Coronary artery (tissue), 2 donors: ENCODE data around the gene TOR3A.

ENCODE experiments used
- DNase-seq: peaks from one replicate; pipeline ENCODE4 v3.0.0-alpha.2; 2017; ENCODE audit warnings: low spot score
- H3K27ac ChIP-seq, 2 donors: fragments of 200-600 bp; sonication (generic); one replicate each; pipeline ENCODE4 v1.5.1; 2016 to 2019
- H3K4me3 ChIP-seq: fragments of 200-600 bp; sonication (generic); 2 replicates; pipeline ENCODE4 v1.5.1; 2016; ENCODE audit warnings: mild to moderate bottlenecking, moderate library complexity
- CTCF ChIP-seq: fragments of 200-600 bp; sonication (generic); IDR thresholded peaks from one replicate; pipeline ENCODE4 v1.5.1; 2019; ENCODE audit warnings: antibody characterized with exemption

Gene TOR3A

GRCh38 chr1:179042700-179043099, 39.2 kb upstream of the TOR3A start:
- no peak overlapping the region for H3K27ac ChIP-seq
- H3K4me3 ChIP-seq: no peak overlapping the region
- TF ChIP-seq CTCF: no peak
- no peak for DNase-seq

GRCh38 chr1:179043266-179043665, 38.6 kb upstream of the TOR3A start:
- no peak overlapping the region for H3K4me3 ChIP-seq
- no peak for TF ChIP-seq CTCF
- no peak overlapping the region for H3K27ac ChIP-seq
- DNase-seq: no peak

- DNase-seq: no peak
- H3K27ac ChIP-seq: no peak overlapping the region
- H3K4me3 ChIP-seq: no peak overlapping the region
- no peak for TF ChIP-seq CTCF
Observed at GRCh38 chr1:179043907-179044306, 38.0 kb upstream of the TOR3A start.

- H3K27ac ChIP-seq: no peak overlapping the region
- DNase-seq: no peak
- H3K4me3 ChIP-seq: no peak overlapping the region
- no peak for TF ChIP-seq CTCF
Observed at GRCh38 chr1:179046808-179047635, 34.8 kb upstream of the TOR3A start.

GRCh38 chr1:179047636-179047997, 34.3 kb upstream of the TOR3A start:
- Histone ChIP-seq H3K4me3 (no peak overlapping the region), H3K27ac (no peak overlapping the region)
- no peak for TF ChIP-seq CTCF
- no peak for DNase-seq

GRCh38 chr1:179048339-179049124, 33.3 kb upstream of the TOR3A start:
- Histone ChIP-seq H3K27ac (no peak overlapping the region), H3K4me3 (no peak overlapping the region)
- TF ChIP-seq CTCF: no peak
- DNase-seq: no peak
